ENCODE data around the gene HSPA5.

HSPA5 gene

DNA sequence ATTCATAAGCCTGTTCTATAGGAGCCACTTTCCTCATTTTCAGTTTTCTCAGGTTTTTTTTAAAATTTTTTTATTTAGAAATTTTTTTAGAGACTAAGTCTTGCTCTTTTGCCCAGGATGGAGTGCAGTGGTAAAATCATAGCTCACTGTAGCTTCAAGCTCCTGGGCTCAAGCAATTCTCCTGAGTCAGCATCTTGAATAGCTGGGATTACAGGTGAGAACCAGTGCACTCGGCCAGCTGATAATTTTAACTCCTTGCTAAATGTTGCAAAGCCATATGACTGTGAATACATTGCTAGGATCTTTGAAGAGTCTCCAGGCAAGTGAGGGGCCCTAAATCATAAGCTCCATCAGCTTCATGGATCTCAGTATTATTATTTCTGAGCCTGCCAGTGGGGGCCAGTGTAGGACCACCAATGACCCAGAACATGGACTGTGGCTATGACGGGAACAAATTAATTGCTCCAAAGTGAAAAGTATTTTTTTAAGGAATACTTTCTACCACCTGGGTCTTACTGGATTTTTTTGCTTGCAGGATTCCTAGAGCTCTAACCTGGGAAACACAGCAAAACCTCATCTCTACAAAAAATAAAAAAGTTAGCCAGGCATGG, 14.7 kb upstream of the HSPA5 start:
- POLR2A ChIA-PET, result interaction anchor here (6.4 kb wide), 1 partner anchor 14 kb away, joined by 62 read pairs; the partner anchor contains the start of gene HSPA5
- Histone ChIP-seq H3K9me3 (ENCODE audit: control insufficient read depth, insufficient read depth, low read depth, low read length) (no peaks in the 10 kb centered on the region), H3K4me3 (ENCODE audit: low read depth, low read length) (no peak overlapping the region), H3K27ac (ENCODE audit: extremely low read depth, low read depth, low read length) (no peak overlapping the region), H3K36me3 (ENCODE audit: control insufficient read depth in 2 of 2, insufficient read depth in 1 of 2, low read length in 2 of 2) (no peaks in the 10 kb centered on the region), H3K4me1 (ENCODE audit: control insufficient read depth, insufficient read depth, low read length) (no peaks in the 10 kb centered on the region)
- CTCF ChIA-PET, result interaction anchor here (0.6 to 3.7 kb wide), 30 partner anchors 8 to 1307 kb away, joined by 3 to 27 read pairs (median 4); partner anchors contain the start of gene WDR38
- TF ChIP-seq, protein P1, sequence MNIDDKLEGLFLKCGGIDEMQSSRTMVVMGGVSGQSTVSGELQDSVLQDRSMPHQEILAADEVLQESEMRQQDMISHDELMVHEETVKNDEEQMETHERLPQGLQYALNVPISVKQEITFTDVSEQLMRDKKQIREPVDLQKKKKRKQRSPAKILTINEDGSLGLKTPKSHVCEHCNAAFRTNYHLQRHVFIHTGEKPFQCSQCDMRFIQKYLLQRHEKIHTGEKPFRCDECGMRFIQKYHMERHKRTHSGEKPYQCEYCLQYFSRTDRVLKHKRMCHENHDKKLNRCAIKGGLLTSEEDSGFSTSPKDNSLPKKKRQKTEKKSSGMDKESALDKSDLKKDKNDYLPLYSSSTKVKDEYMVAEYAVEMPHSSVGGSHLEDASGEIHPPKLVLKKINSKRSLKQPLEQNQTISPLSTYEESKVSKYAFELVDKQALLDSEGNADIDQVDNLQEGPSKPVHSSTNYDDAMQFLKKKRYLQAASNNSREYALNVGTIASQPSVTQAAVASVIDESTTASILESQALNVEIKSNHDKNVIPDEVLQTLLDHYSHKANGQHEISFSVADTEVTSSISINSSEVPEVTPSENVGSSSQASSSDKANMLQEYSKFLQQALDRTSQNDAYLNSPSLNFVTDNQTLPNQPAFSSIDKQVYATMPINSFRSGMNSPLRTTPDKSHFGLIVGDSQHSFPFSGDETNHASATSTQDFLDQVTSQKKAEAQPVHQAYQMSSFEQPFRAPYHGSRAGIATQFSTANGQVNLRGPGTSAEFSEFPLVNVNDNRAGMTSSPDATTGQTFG (tag by site-specific recombination; IDR thresholded peaks at IDR 0.05; ENCODE audit: borderline replicate concordance), result no peak
- TF ChIP-seq ZNF654 (tag by site-specific recombination; IDR thresholded peaks at IDR 0.05; ENCODE audit: low read depth) (peak; percentile 62), ZNF560 (tag by site-specific recombination; IDR thresholded peaks at IDR 0.05; ENCODE audit: borderline replicate concordance) (no peak), ZNF548 (tag by site-specific recombination; IDR thresholded peaks at IDR 0.05) (no peak), SP7 (tag by site-specific recombination; IDR thresholded peaks at IDR 0.05) (no peak), ZNF146 (tag by site-specific recombination; IDR thresholded peaks at IDR 0.05) (no peak), ZNF350 (tag by site-specific recombination; IDR thresholded peaks at IDR 0.05) (no peak), ZFP3 (tag by site-specific recombination; IDR thresholded peaks at IDR 0.05; ENCODE audit: low read depth) (no peak), ZNF394 (tag by site-specific recombination; IDR thresholded peaks at IDR 0.05; ENCODE audit: borderline replicate concordance) (no peak), ZNF169 (tag by site-specific recombination; IDR thresholded peaks at IDR 0.05) (no peak)
- TF ChIP-seq, protein P2, sequence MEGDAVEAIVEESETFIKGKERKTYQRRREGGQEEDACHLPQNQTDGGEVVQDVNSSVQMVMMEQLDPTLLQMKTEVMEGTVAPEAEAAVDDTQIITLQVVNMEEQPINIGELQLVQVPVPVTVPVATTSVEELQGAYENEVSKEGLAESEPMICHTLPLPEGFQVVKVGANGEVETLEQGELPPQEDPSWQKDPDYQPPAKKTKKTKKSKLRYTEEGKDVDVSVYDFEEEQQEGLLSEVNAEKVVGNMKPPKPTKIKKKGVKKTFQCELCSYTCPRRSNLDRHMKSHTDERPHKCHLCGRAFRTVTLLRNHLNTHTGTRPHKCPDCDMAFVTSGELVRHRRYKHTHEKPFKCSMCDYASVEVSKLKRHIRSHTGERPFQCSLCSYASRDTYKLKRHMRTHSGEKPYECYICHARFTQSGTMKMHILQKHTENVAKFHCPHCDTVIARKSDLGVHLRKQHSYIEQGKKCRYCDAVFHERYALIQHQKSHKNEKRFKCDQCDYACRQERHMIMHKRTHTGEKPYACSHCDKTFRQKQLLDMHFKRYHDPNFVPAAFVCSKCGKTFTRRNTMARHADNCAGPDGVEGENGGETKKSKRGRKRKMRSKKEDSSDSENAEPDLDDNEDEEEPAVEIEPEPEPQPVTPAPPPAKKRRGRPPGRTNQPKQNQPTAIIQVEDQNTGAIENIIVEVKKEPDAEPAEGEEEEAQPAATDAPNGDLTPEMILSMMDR (tag by site-specific recombination; IDR thresholded peaks at IDR 0.05), result peak; percentile 38
- TF ChIP-seq, protein P3, sequence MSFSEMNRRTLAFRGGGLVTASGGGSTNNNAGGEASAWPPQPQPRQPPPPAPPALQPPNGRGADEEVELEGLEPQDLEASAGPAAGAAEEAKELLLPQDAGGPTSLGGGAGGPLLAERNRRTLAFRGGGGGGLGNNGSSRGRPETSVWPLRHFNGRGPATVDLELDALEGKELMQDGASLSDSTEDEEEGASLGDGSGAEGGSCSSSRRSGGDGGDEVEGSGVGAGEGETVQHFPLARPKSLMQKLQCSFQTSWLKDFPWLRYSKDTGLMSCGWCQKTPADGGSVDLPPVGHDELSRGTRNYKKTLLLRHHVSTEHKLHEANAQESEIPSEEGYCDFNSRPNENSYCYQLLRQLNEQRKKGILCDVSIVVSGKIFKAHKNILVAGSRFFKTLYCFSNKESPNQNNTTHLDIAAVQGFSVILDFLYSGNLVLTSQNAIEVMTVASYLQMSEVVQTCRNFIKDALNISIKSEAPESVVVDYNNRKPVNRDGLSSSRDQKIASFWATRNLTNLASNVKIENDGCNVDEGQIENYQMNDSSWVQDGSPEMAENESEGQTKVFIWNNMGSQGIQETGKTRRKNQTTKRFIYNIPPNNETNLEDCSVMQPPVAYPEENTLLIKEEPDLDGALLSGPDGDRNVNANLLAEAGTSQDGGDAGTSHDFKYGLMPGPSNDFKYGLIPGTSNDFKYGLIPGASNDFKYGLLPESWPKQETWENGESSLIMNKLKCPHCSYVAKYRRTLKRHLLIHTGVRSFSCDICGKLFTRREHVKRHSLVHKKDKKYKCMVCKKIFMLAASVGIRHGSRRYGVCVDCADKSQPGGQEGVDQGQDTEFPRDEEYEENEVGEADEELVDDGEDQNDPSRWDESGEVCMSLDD (tag by site-specific recombination; IDR thresholded peaks at IDR 0.05), result no peak
- TF ChIP-seq, protein P4, sequence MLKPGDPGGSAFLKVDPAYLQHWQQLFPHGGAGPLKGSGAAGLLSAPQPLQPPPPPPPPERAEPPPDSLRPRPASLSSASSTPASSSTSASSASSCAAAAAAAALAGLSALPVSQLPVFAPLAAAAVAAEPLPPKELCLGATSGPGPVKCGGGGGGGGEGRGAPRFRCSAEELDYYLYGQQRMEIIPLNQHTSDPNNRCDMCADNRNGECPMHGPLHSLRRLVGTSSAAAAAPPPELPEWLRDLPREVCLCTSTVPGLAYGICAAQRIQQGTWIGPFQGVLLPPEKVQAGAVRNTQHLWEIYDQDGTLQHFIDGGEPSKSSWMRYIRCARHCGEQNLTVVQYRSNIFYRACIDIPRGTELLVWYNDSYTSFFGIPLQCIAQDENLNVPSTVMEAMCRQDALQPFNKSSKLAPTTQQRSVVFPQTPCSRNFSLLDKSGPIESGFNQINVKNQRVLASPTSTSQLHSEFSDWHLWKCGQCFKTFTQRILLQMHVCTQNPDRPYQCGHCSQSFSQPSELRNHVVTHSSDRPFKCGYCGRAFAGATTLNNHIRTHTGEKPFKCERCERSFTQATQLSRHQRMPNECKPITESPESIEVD (tag by site-specific recombination; IDR thresholded peaks at IDR 0.05), result 0 out of 2 replicates have a peak, but pooled peaks have one; percentile 7

DNA sequence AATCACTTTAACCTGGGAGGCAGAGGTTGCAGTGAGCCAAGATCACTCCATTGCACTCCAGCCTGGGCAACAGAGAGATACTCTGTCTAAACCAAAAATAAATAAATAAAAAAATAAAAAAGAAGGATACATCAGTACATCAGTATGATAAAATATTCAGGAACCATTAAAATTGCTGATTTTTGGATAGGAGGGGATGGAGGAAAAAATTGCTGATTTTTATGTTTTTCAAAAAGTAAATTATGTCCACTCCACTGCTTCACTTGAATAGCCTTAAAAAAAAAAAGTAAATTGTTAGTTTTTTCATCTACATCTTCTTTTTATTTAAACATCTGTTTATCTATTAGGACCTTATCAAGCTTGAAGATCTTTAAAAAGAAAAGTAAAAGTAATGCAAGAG, 13.1 kb upstream of the HSPA5 start:
- no peaks in the 10 kb centered on the region for H3K9me3 ChIP-seq (ENCODE audit: control insufficient read depth, insufficient read depth, low read depth, low read length)
- no peaks in the 10 kb centered on the region for H3K36me3 ChIP-seq (ENCODE audit: control insufficient read depth in 2 of 2, insufficient read depth in 1 of 2, low read length in 2 of 2)
- H3K4me1 ChIP-seq (ENCODE audit: control insufficient read depth, insufficient read depth, low read length), result no peaks in the 10 kb centered on the region
- H3K4me3 ChIP-seq (ENCODE audit: low read depth, low read length), result no peak overlapping the region
- POLR2A ChIA-PET, result interaction anchor here (6.4 kb wide), 1 partner anchor 12 kb away, joined by 62 read pairs; the partner anchor contains the start of gene HSPA5
- CTCF ChIA-PET, result interaction anchor here (0.7 to 3.7 kb wide), 7 partner anchors 10 to 123 kb away, joined by 3 to 27 read pairs (median 5); no protein-coding TSS in a partner anchor
- H3K27ac ChIP-seq (ENCODE audit: extremely low read depth, low read depth, low read length), result no peak overlapping the region
- TF ChIP-seq ZBTB48 (tag by site-specific recombination; IDR thresholded peaks at IDR 0.05), result no peak
- TF ChIP-seq, protein P5, sequence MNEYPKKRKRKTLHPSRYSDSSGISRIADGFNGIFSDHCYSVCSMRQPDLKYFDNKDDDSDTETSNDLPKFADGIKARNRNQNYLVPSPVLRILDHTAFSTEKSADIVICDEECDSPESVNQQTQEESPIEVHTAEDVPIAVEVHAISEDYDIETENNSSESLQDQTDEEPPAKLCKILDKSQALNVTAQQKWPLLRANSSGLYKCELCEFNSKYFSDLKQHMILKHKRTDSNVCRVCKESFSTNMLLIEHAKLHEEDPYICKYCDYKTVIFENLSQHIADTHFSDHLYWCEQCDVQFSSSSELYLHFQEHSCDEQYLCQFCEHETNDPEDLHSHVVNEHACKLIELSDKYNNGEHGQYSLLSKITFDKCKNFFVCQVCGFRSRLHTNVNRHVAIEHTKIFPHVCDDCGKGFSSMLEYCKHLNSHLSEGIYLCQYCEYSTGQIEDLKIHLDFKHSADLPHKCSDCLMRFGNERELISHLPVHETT (tag by site-specific recombination; IDR thresholded peaks at IDR 0.05), result no peak
- no peak for TF ChIP-seq KLF9 (tag by site-specific recombination; IDR thresholded peaks at IDR 0.05; ENCODE audit: low read depth)
- TF ChIP-seq ZNF391 (tag by site-specific recombination; IDR thresholded peaks at IDR 0.05; ENCODE audit: borderline replicate concordance, low read depth), result no peak
- TF ChIP-seq ZNF16 (tag by site-specific recombination; IDR thresholded peaks at IDR 0.05; ENCODE audit: low read depth), result no peak
- TF ChIP-seq GLI4 (tag by site-specific recombination; IDR thresholded peaks at IDR 0.05), result no peak
- TF ChIP-seq, protein P4 (tag by site-specific recombination; IDR thresholded peaks at IDR 0.05), result no peak
- no peak for TF ChIP-seq ZBTB8A (tag by site-specific recombination; IDR thresholded peaks at IDR 0.05)
- no peak for TF ChIP-seq MZF1 (tag by site-specific recombination; IDR thresholded peaks at IDR 0.05; ENCODE audit: borderline replicate concordance)
- TF ChIP-seq ZNF529 (tag by site-specific recombination; IDR thresholded peaks at IDR 0.05; ENCODE audit: insufficient replicate concordance), result no peak

All from HEK293 (cell line).